GM19043 (cell line): Measurements from ENCODE around the gene GOLGA8B.
"Not testable (repeated sequence)": the region's sequence is repeated elsewhere in the genome, so short reads cannot be mapped to it uniquely, and the experiment has no call there.

ENCODE experiments used
- ATAC-seq: cut with Tn5 transposase; IDR thresholded peaks from one replicate; pipeline ENCODE4 v1.9.1; 2021; ENCODE audit warnings: low read depth; ENCODE audit not compliant: unreplicated experiment

GOLGA8B gene, protein sequence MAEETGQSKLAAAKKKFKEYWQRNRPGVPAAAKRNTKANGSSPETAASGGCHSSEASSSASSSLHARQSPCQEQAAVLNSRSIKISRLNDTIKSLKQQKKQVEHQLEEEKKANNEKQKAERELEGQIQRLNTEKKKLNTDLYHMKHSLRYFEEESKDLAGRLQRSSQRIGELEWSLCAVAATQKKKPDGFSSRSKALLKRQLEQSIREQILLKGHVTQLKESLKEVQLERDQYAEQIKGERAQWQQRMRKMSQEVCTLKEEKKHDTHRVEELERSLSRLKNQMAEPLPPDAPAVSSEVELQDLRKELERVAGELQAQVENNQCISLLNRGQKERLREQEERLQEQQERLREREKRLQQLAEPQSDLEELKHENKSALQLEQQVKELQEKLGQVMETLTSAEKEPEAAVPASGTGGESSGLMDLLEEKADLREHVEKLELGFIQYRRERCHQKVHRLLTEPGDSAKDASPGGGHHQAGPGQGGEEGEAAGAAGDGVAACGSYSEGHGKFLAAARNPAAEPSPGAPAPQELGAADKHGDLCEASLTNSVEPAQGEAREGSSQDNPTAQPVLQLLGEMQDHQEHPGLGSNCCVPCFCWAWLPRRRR

DNA sequence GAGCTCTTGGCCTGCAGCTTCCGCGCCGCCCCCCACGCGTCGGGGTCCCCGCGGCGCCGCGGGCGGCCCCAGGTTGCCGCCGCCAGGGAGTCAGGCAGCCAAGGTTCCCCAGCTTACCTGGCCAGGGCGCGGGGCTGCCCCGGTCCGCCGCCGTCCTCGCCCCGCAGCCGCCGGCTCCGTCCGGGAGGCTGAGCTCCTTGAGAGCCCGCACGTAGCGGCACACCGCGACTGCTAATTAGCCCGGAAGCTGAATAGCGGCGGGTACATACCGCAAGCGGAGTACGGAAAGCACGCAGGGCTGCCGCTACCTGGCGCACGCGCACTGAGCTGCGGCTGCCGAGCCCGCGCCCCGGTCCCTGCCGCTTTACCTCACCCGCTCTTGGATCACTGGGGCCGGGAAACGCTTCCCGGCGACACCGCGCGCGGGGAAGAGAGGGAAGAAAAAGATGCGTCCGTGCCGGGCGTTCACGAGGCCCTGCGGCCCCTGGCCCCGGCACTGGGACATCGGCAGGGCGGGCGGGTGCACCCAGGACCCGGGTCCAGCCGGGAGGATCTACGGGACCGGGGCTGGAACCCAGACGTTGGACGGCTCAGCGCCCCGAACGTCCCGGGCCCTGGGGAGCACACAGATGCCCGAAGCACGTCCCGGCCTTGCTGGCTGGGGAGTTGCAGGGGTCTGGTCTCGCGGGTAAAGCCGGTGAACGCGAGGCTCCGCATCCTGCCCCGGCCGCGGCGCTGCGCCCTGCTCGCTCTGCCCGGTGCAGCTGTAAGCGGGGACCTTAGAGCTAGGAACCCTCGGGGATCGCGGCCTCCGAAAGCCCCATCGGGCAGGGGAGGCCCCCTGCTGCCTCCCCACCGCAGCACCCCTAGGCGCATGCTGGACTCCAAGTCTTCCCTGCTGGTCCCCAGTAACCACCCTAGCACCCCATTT lies at the start of gene GOLGA8B:
Gene GOLGA8B, minus strand, starts transcription at position 253 of the 931 bp plus-strand sequence. CDS start 47,739 bp downstream, outside the sequence.
- ATAC-seq: peak; percentile 61

DNA sequence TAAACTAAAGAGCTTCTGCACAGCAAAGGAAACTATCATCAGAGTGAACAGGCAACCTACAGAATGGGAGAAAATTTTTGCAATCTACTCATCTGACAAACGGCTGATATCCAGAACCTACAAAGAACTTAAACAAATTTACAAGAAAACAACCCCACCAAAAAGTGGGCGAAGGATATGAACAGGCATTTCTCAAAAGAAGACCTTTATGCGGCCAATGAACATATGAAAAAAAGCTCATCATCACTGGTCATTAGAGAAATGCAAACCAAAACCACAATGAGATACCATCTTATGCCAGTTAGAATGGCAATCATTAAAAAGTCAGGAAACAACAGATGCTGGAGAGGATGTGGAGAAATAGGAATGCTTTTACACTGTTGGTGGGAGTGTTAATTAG lies 49.7 kb upstream of the GOLGA8B start:
- ATAC-seq: not testable (repeated sequence)

DNA sequence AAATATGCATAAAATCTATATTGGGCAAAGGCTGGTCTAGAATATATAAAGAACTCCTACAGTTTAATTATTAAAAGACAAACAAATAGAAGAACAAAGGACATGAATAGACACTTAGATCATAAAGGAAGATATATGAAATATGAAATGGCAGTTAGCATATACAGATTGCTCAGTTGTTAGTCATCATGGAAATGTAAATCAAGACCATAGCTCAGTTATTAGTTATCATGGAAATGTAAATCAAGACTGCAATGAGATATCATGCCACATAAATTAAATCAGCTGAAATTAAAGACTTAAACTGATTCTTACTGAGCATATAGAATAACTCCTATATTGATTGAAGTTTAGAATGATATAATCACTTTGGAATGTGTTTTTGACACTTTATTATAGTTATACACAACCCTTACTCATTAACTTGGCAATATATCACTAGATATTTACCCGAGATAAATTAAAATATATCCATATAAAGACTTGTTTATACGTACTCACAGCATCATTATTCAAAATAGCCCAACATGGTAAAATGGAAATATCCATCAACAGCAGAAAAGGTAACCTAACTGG lies 45.2 kb upstream of the GOLGA8B start:
- no peak for ATAC-seq

DNA sequence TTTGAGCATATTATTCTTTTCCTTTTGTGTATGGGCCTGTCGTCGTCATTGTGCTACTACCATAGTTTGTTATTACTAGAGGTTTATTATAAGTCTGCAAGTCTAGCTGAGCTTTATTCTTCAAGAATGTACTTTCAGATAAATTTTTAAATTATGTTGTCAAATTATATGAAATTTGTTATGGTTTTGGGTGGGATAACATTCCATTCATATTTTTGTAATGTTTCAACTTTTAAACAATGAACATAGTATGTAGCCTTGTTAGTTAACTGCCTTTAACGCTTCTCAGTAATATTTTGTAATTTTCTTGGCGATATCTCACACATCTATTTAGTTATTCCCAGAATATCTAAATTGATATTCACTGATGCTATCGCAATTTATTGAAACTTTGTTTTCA lies 41.6 kb upstream of the GOLGA8B start:
- no peak for ATAC-seq

DNA sequence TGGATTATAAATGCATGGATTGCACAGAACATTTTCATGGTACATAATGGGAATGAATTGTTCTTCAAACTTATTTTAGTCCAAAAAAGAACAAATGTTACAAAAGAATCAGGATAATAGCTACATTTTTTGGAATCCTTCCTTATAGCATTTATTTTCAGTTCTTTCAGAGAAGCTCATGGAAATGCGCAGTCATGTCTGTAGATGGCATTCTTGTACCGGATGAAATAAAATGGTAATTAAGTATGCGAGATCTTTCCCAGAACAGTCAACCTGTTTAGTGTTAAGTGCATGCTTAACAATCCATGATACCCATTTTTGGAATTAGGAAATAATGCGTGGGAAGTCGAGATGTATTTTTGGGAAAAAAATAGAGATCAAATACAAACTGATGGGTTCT lies 38.2 kb upstream of the GOLGA8B start:
- no peak for ATAC-seq

DNA sequence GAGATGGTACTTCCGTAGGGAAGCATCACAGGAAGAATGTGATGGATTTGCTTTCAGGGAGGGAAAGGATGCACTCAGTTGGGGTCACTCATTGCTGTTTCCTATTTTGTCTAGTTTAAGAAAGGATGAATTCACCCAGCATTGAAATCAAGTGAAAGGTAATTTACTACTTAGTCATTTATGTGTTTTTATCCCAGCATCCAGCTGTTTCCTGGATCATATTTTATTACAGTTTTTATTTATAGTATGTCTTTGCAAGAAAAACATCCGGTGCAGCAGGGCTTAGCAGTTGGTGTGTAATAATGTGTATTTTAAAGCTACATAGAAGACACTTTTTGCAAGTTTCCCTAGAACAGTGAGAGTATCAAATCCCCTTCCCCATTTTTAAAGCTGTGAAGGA lies 37.4 kb upstream of the GOLGA8B start:
- ATAC-seq: no peak

DNA sequence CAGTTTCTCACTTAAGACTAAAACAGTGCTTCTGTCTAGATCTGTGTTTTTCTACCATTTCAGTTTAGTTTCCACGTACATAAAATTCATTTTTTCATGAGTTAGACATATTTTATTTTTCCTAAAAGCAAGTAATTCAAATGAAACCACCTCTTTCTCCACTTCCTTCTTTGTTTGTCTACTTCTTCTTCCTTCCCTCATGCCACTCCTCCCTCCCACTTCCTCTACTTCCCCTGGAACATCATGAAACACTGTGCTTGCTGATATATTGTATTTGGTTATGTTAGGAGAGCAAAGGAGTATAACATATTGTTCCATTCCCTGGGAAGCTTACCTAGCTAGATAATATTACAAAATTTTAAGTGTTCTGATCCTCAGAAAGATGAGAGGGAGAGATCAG lies 36.7 kb upstream of the GOLGA8B start:
- no peak for ATAC-seq

DNA sequence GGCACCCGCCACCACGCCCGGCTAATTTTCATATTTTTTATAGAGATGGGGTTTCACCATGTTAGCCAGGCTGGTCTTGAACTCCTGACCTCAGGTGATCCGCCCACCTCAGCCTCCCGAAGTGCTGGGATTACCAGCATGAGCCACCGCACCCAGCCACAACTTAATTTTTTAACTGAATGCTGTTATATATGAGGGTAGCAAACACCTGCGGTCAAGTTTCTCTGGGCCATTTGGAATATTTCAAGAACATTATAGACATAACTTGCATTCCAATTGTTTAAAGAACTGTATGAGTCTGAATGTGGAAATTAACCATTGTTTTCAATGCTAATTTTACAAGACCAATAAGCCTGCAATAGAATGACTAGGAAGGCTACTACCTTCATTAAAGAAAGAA lies 35.7 kb upstream of the GOLGA8B start:
- ATAC-seq: no peak

DNA sequence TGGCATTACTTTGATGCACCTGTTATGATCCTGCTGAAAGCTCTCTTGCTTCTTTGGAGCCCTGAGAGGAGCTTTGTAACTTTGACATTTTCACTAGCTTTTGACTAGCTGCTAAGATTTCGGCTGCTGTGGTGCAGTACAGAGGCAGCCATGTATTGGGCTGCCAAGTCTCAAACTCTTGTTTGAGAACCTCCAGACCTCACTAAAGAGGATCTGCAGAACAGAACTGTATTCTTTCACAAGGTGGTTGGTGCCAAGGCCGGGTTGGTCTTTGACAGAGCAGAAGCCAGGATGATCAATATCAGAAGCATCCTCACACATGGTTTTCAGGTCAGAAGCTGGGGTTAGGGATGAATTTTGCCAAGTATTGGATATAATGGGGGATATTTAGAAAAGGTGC lies 34.6 kb upstream of the GOLGA8B start:
- ATAC-seq: no peak

DNA sequence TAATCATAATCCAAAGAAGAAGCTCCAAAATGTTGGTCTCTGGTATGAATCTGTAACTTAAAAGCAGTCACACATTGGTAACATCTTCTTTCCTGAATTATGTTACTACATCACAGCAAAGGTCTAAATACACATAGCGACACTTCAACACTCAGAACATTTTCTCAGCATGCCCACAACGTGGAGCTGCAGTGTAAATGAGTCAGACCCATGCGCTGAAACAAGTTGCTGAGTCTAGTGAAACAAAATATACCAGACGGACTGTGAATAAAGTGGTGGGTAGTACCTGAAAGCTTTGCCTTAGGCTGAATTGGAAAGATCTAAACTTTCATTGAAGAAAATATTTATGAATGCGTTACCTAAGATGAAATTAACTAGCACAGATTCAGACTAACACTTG lies 33.2 kb upstream of the GOLGA8B start:
- no peak for ATAC-seq

DNA sequence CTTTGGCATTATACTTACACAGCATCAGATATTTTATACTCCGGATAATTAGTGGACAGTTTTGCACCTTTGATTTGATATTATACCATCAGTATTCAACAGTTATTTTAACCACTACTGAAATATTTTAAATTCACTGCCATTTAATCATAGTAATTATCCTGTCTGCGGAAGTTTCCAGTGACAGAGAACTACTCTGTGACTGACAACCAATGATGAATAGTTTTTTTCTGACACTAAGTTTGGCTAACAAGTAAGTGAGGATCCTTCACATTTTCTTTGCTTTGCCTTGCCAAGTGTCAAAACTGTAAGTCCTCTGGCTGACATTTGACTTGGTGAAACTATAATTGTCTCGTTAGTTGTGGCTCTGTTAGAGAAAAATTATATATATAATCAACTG lies 30.5 kb upstream of the GOLGA8B start:
- no peak for ATAC-seq

DNA sequence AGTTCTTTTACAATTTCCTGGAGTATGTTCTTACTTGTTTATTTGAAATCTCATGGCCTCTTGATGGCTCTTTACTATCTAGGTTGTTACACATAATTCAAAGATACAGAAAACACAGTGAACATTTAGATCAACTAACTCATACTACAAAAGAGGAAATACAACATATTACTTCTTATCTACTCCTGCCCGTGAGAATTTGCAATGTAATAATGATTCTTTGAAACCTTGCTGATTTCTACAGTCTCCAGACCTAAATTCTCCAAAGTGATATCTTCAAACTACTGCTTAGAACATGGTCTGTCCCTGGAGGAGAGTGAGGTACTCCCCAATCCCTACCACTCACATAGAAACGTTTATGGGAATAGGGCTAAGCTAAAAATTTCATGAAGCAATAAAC lies 29.9 kb upstream of the GOLGA8B start:
- ATAC-seq: no peak

DNA sequence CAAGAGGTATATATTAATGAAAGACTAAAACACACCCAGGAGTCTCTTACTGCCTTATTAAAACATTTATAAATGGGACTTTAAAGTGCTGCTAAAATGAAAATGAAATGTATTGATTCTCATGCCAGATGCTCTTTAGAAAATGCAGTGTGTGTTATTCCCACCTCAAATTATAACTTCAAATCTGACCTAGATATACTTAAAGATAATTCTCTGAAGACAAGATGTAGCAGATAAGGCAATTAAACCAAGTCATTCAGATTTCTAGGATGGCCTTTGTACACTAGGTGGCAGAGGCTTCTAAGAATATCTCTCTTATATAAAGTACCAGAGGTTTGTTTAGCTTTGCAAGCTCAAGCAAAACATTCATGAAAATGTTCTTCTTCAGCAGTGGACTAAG lies 26.9 kb upstream of the GOLGA8B start:
- ATAC-seq: no peak

DNA sequence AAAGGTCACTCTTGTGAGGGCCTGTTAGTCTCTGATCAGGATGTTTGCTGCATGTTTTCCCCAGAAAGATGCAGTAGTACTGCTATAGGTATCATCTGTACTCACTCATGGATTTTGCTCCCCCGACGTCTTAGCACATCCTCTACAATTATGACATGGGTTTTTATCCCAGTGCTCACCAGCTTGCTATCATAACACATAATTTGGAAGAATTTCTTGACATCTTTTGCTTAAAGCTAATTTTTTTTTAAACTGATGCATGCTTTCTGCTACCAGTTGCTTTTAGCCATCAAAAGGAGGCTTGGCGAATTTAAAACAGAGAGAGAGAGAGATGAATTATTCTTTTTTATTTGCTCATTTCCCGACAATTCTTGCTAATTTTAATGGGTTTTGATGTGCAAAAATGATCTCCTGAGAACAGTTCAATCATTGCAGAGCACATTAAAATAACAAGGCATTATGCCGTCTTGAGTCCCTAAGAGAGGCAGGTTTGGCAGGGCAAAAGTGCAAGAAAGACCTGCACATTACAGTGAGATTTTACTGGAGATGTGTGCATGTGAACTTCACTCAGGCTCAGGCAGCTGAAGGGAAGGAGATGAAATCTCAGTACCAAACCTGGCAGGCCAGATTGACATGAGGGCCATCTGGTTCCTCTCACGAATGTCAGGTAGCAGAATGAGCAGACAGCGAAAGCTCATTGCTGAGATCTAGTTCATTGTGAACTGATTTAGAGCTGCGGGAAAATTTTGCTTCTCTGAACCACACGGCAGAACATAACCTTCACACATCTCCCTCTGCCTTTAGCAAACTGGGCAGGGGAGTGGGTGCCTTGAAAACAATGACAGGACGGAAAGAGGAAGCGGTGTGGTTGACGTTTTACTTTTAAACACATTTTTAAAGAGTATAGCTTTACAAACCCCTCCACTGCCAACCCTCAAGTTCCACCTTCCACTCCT lies 25.9 kb upstream of the GOLGA8B start:
- no peak for ATAC-seq

DNA sequence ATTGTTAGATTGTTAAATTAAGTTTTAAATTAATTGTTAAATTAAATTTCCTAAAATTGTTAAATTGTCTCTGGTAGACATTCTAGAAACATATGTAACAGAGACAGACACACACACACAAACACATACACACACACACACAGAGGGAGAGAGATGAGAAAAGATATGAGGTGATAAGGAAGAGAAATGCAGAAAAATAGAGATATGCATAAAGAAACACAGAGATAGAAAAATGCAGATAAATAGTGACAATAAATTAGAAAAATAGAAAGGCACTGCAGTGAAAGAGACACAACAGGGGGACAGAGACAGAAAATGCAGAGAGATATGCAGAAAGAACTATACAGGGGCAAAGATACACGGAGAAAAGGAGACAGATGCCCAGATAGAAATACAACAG lies 25.1 kb upstream of the GOLGA8B start:
- ATAC-seq: no peak

DNA sequence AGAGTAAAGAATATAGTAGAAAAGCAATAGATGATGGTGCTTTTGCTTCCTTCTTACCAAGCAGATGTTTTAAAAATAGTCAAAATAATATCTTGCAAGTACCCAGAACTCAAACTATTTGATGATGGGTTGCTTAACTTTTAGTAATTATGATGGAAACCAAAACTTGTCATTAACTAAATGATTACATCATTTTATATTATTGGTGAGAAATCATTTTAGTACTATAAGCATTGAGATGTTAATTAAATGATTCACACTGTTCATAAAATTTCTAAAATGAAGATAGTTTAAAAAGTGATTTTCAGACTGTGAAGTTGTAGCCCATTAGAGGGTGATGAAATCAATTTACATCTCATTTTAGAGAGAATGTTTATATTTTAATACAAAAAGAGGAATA lies 24.4 kb upstream of the GOLGA8B start:
- ATAC-seq: no peak

DNA sequence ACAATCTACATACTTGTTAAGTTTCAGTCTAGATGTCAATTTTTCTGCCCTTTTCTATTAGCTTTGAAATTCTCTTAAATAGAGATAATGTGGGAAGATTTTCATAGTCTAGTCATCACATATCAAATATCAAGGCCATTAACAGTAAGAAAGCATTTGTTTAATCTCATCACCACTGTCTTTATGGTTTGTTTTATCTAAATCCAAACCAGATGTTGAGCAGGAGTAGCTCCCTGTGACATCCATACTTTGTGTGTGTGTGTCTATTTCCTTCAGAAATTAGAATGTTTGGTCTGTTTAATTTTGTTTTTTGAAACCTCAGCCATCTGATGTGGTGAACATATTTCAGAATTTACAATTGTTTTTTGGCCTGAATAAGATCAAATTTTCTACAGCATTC lies 23.1 kb upstream of the GOLGA8B start:
- no peak for ATAC-seq

DNA sequence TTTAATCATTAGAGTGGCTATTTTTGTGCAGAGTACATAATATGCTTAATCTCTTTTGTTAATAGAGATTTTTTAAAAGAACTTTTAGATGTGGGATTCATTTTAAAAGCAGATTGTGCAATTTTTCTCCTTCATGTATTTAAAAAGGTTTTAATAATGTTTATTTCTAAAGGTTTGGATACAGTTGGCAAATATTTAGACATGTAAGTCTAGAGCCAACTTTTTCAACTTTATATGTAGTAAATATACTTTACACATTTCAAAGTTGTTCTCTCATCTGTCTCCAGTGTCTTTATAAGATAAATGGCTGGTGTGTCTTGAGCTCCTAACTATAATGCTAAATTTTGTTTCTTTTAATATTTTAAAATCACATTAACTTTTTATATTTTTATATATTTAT lies 22.7 kb upstream of the GOLGA8B start:
- no peak for ATAC-seq

DNA sequence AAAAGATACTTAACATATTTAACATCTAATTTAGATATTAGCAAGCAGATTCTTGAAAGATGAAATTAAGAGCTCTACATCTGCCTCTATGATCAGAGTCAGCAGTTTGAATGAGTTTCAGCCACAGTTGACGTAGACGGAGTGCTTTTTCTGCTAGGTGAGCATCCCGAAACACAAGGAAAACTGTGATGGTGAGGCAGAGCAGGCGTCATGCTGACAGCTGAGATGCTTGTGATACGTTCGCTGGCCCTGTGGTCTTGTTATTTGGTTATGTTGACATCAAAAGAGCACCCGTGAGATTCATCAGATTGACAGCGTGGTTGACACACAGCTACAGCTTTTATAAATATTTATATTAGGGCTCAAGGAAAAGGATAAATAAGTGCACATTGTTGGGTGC lies 19.6 kb upstream of the GOLGA8B start:
- no peak for ATAC-seq

DNA sequence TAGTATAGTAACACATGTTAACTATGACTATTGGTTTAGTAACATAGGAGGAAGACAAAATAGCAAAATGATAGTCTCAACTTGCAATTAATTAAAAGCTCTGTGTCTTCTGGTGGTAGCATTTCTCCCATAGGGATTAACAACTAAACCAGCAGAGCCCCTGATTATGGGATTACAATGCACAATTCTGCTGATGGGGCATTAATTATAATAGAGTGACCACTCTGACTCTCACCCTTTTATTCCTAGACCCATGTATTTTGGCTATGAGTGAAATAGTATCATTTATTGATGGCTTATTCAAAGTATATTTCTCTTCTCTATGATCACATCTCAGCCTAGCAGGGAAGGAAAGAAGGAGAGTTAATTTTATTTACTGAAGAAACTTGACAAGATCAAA lies 17.5 kb upstream of the GOLGA8B start:
- ATAC-seq: no peak
